Measurements from ENCODE around the gene CNOT11.

The CNOT11 gene

DNA sequence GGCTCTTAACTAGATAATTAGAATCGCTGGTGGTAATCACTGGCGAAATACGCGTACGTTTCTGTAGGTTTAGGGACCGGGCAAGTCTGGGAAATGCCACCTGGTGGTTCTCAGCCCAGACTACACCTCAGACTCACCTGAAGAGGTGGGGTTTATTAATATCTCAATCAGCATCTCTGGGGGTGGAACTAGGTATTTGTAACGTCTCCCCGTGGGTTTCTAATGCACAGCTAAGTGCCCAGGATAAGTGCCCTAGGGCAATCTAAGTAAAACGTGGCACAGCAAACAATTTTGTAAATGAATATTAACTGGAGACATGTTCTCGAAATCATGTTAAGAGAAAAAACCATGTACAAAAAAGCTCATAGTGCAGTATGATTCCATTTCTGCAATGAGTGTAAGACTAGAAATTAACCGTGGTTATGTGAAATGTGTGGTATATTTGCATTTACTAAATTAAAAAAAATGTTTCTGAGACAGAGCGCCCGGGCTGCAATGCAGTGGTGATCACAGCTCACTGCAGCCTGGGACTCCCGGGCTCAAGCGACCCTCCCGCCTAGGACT is 760 bp upstream of the CNOT11 start:
- Histone ChIP-seq H3K27ac (ENCODE audit: low read depth, low read length, poor library complexity, severe bottlenecking) (peak overlapping the region; percentile 33), H3K9me2 (ENCODE audit: low read depth, low read length) (no peaks in the 10 kb centered on the region), H3K9me3 (ENCODE audit: low read length) (no peaks in the 10 kb centered on the region), H3K9ac (ENCODE audit: low read length) (peak overlapping the region; percentile 70), H3K36me3 (ENCODE audit: insufficient read depth, low read length) (no peaks in the 10 kb centered on the region), H3K27me3 (ENCODE audit: insufficient read depth, low read length) (no peaks in the 10 kb centered on the region), H3F3A (ENCODE audit: insufficient read depth, low read length) (no peaks in the 10 kb centered on the region), H4K20me1 (ENCODE audit: insufficient read depth, low read length) (no peaks in the 10 kb centered on the region), H2AFZ (ENCODE audit: low read length) (peak overlapping the region; percentile 95; the same call in 1 of the 2 replicates), H3K4me1 (ENCODE audit: insufficient read depth, low read length, severe bottlenecking) (peaks cover 23% of the 10 kb centered on the region), H3K4me3 (ENCODE audit: low read depth, low read length, poor library complexity, severe bottlenecking) (peak overlapping the region; percentile 81), H3K79me2 (ENCODE audit: insufficient read depth, low read length) (peaks cover 20% of the 10 kb centered on the region), H3K4me2 (ENCODE audit: low read length) (peak overlapping the region; percentile 75)
- TF ChIP-seq, protein P1, sequence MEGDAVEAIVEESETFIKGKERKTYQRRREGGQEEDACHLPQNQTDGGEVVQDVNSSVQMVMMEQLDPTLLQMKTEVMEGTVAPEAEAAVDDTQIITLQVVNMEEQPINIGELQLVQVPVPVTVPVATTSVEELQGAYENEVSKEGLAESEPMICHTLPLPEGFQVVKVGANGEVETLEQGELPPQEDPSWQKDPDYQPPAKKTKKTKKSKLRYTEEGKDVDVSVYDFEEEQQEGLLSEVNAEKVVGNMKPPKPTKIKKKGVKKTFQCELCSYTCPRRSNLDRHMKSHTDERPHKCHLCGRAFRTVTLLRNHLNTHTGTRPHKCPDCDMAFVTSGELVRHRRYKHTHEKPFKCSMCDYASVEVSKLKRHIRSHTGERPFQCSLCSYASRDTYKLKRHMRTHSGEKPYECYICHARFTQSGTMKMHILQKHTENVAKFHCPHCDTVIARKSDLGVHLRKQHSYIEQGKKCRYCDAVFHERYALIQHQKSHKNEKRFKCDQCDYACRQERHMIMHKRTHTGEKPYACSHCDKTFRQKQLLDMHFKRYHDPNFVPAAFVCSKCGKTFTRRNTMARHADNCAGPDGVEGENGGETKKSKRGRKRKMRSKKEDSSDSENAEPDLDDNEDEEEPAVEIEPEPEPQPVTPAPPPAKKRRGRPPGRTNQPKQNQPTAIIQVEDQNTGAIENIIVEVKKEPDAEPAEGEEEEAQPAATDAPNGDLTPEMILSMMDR (IDR thresholded peaks at IDR 0.05; ENCODE audit: low read length): peak; percentile 44
- TF ChIP-seq EZH2 (IDR thresholded peaks at IDR 0.05; ENCODE audit: borderline replicate concordance, low read length): no peak

DNA sequence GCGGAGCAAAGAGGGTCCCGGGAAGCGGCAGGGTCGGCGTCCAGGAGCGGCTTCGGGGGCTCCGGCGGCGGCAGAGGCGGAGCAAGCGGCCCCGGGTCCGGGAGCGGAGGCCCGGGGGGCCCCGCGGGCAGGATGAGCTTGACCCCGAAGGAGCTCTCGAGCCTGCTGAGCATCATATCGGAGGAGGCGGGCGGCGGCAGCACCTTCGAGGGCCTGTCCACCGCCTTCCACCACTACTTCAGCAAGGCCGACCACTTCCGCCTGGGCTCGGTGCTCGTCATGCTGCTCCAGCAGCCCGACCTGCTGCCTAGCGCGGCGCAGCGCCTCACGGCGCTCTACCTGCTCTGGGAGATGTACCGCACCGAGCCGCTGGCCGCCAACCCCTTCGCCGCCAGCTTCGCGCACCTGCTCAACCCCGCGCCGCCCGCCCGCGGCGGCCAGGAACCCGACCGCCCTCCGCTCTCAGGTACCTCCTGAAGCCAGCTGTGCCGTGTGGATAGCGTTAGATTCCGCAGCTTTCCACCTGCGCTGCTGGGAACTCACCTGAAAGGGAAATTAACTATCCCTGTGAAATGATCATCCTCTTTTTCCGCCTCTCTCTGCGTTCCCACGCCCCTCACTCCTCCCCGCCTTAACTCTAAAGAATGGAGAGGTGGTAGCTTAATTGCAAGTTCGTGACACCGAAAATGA is 472 bp downstream of the CNOT11 start:
- Histone ChIP-seq H2AFZ (ENCODE audit: low read length) (no peak overlapping the region), H3F3A (ENCODE audit: insufficient read depth, low read length) (no peaks in the 10 kb centered on the region), H3K27ac (ENCODE audit: low read depth, low read length, poor library complexity, severe bottlenecking) (no peak overlapping the region), H3K36me3 (ENCODE audit: insufficient read depth, low read length) (peaks cover 8% of the 10 kb centered on the region), H4K20me1 (ENCODE audit: insufficient read depth, low read length) (no peaks in the 10 kb centered on the region), H3K4me3 (ENCODE audit: low read depth, low read length, poor library complexity, severe bottlenecking) (peak overlapping the region; percentile 81), H3K79me2 (ENCODE audit: insufficient read depth, low read length) (peaks cover 20% of the 10 kb centered on the region), H3K27me3 (ENCODE audit: insufficient read depth, low read length) (no peaks in the 10 kb centered on the region), H3K9ac (ENCODE audit: low read length) (peak overlapping the region; percentile 86), H3K9me2 (ENCODE audit: low read depth, low read length) (no peaks in the 10 kb centered on the region), H3K4me1 (ENCODE audit: insufficient read depth, low read length, severe bottlenecking) (peaks cover 23% of the 10 kb centered on the region), H3K9me3 (ENCODE audit: low read length) (no peaks in the 10 kb centered on the region), H3K4me2 (ENCODE audit: low read length) (peak overlapping the region; percentile 76)
- TF ChIP-seq, protein P1 (IDR thresholded peaks at IDR 0.05; ENCODE audit: low read length): no peak
- TF ChIP-seq EZH2 (IDR thresholded peaks at IDR 0.05; ENCODE audit: borderline replicate concordance, low read length): no peak

DNA sequence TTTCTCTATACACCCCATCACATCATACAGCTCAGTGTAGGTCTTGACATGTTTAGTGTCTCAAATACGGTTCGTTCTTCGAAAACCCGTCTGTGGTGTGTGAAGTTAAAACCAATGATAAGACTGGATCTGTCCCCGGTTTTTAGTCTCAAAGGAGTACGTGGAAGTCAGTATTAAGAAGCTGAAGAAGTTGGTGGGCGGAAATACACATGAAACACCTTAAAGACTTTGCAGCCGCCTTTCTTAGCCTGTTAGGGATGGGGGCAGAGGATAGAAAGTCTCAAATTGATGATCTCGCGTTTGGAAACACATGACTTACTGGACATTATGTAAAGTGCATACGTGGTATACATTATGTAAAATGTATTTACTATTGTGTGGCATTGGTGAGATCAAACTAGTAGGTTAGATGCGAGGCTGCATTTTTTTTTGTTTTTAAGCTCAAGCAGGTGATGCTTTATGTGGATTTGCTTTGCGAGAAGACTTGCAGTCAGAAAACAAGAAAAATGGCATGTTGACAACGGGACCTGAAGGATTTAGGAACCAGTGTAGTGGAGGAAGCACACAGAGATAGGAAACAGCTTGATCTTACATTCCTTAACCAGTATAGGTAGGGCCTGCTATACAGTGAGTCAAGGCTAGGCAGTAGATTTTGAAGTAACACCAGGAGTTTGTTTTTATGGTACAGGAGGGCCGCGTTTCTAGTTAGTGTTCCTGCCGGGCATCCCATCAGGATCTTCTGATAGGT is 1.2 kb downstream of the CNOT11 start:
- H4K20me1 ChIP-seq (ENCODE audit: insufficient read depth, low read length): no peaks in the 10 kb centered on the region
- no peak for TF ChIP-seq EZH2 (IDR thresholded peaks at IDR 0.05; ENCODE audit: borderline replicate concordance, low read length)
- TF ChIP-seq, protein P1 (IDR thresholded peaks at IDR 0.05; ENCODE audit: low read length): no peak
- no peaks in the 10 kb centered on the region for H3F3A ChIP-seq (ENCODE audit: insufficient read depth, low read length)
- no peak overlapping the region for H3K27ac ChIP-seq (ENCODE audit: low read depth, low read length, poor library complexity, severe bottlenecking)
- peaks cover 23% of the 10 kb centered on the region for H3K4me1 ChIP-seq (ENCODE audit: insufficient read depth, low read length, severe bottlenecking)
- H3K9me2 ChIP-seq (ENCODE audit: low read depth, low read length): no peaks in the 10 kb centered on the region
- H2AFZ ChIP-seq (ENCODE audit: low read length): no peak overlapping the region
- no peaks in the 10 kb centered on the region for H3K27me3 ChIP-seq (ENCODE audit: insufficient read depth, low read length)
- H3K79me2 ChIP-seq (ENCODE audit: insufficient read depth, low read length): peaks cover 20% of the 10 kb centered on the region
- peaks cover 14% of the 10 kb centered on the region for H3K36me3 ChIP-seq (ENCODE audit: insufficient read depth, low read length)
- H3K4me2 ChIP-seq (ENCODE audit: low read length): peak overlapping the region; percentile 76
- no peaks in the 10 kb centered on the region for H3K9me3 ChIP-seq (ENCODE audit: low read length)
- peak overlapping the region; percentile 86 for H3K9ac ChIP-seq (ENCODE audit: low read length)
- peak overlapping the region; percentile 81 for H3K4me3 ChIP-seq (ENCODE audit: low read depth, low read length, poor library complexity, severe bottlenecking)
